H9 (cell line): ENCODE results near the gene ANKRD44. TPM values are rescaled to one million over a fixed set of nuclear protein-coding genes. Genes with fewer than 3 reads are reported as not detected.

Source experiments
- DNase-seq: peaks from one replicate; pipeline ENCODE4 v3.0.0-alpha.2; 2017
- H2AFZ ChIP-seq: one replicate; pipeline ENCODE4 v1.6.1; 2013; ENCODE audit warnings: mild to moderate bottlenecking, low read length, control low read depth, moderate library complexity
- H2AK5ac ChIP-seq: 2 replicates; pipeline ENCODE4 v1.6.1; 2013; ENCODE audit warnings: low read length, control low read depth, mixed read lengths; ENCODE audit not compliant: insufficient read length
- H2BK120ac ChIP-seq: one replicate; pipeline ENCODE4 v1.6.1; 2013; ENCODE audit warnings: low read depth, mild to moderate bottlenecking, low read length, control low read depth, inconsistent platforms; ENCODE audit not compliant: poor library complexity, severe bottlenecking
- H2BK12ac ChIP-seq: 2 replicates; pipeline ENCODE4 v1.6.1; 2013; ENCODE audit warnings: low read length, control low read depth, mixed read lengths, low read depth; ENCODE audit not compliant: insufficient read length
- H2BK15ac ChIP-seq: 2 replicates; pipeline ENCODE4 v1.6.1; 2013; ENCODE audit warnings: low read depth, low read length, control low read depth
- H2BK20ac ChIP-seq: one replicate; pipeline ENCODE4 v1.6.1; 2013; ENCODE audit warnings: low read depth, mild to moderate bottlenecking, low read length, control low read depth, inconsistent platforms; ENCODE audit not compliant: poor library complexity, severe bottlenecking
- H2BK5ac ChIP-seq: 2 replicates; pipeline ENCODE4 v1.6.1; 2013; ENCODE audit warnings: low read length, control low read depth, mixed read lengths; ENCODE audit not compliant: insufficient read length
- H3K14ac ChIP-seq: 2 replicates; pipeline ENCODE4 v1.6.1; 2013; ENCODE audit warnings: low read length, control low read depth; ENCODE audit not compliant: insufficient read depth
- H3K18ac ChIP-seq: 2 replicates; pipeline ENCODE4 v1.6.1; 2013; ENCODE audit warnings: low read depth, mild to moderate bottlenecking, mixed read lengths, low read length, control low read depth; ENCODE audit not compliant: insufficient read length
- H3K23ac ChIP-seq: 2 replicates; pipeline ENCODE4 v1.6.1; 2013; ENCODE audit warnings: low read length, control low read depth, mixed read lengths, low read depth; ENCODE audit not compliant: insufficient read length
- H3K23me2 ChIP-seq: 2 replicates; pipeline ENCODE4 v1.6.1; 2013; ENCODE audit warnings: low read depth, mild to moderate bottlenecking, mixed read lengths, low read length, control low read depth; ENCODE audit not compliant: insufficient read length, poor library complexity, severe bottlenecking
- H3K27ac ChIP-seq: 2 replicates; pipeline ENCODE4 v1.5.1; 2013; ENCODE audit warnings: low read length, control low read depth, mixed read lengths, low read depth; ENCODE audit not compliant: insufficient read length
- H3K27me3 ChIP-seq: 2 replicates; pipeline ENCODE4 v1.6.1; 2013; ENCODE audit warnings: low read length, control low read depth, inconsistent platforms; ENCODE audit not compliant: insufficient read depth
- H3K4ac ChIP-seq: 2 replicates; pipeline ENCODE4 v1.6.1; 2013; ENCODE audit warnings: low read depth, mild to moderate bottlenecking, control low read depth, inconsistent platforms, low read length, moderate library complexity
- H3K4me1 ChIP-seq: 2 replicates; pipeline ENCODE4 v1.6.1; 2013; ENCODE audit warnings: low read length, control low read depth, inconsistent platforms; ENCODE audit not compliant: insufficient read depth
- H3K4me2 ChIP-seq: 2 replicates; pipeline ENCODE4 v1.6.1; 2013; ENCODE audit warnings: low read length, control low read depth, mixed read lengths; ENCODE audit not compliant: insufficient read length, insufficient read depth
- H3K56ac ChIP-seq: 2 replicates; pipeline ENCODE4 v1.6.1; 2013; ENCODE audit warnings: low read depth, mild to moderate bottlenecking, mixed read lengths, low read length, control low read depth; ENCODE audit not compliant: insufficient read length
- H3K79me1 ChIP-seq: 2 replicates; pipeline ENCODE4 v1.6.1; 2013; ENCODE audit warnings: low read depth, mild to moderate bottlenecking, moderate library complexity, low read length, control low read depth, inconsistent platforms; ENCODE audit not compliant: insufficient read depth, poor library complexity, severe bottlenecking
- H3K79me2 ChIP-seq: 2 replicates; pipeline ENCODE4 v1.6.1; 2013; ENCODE audit warnings: low read length, control low read depth, inconsistent platforms; ENCODE audit not compliant: insufficient read depth
- H3K9ac ChIP-seq: 2 replicates; pipeline ENCODE4 v1.6.1; 2013; ENCODE audit warnings: low read length, control low read depth, mixed read lengths; ENCODE audit not compliant: insufficient read length; ENCODE audit errors: extremely low read depth
- H3K9me3 ChIP-seq: one replicate; pipeline ENCODE4 v1.6.1; 2013; ENCODE audit warnings: low read depth, low read length, inconsistent platforms; ENCODE audit not compliant: control insufficient read depth
- H3T11ph ChIP-seq: one replicate; pipeline ENCODE4 v1.6.1; 2013; ENCODE audit warnings: mild to moderate bottlenecking, low read length, control low read depth, inconsistent platforms
- H4K20me1 ChIP-seq: one replicate; pipeline ENCODE4 v1.6.1; 2013; ENCODE audit not compliant: control insufficient read depth, insufficient read length, insufficient read depth
- H4K5ac ChIP-seq: 2 replicates; pipeline ENCODE4 v1.6.1; 2013; ENCODE audit warnings: low read depth, mild to moderate bottlenecking, mixed read lengths, low read length, control low read depth; ENCODE audit not compliant: insufficient read length
- H4K8ac ChIP-seq: replicated peaks from 2 replicates; pipeline ENCODE4 v1.6.1; 2013; ENCODE audit warnings: low read length, control low read depth, mixed read lengths, low read depth; ENCODE audit not compliant: insufficient read length
- H4K91ac ChIP-seq: 2 replicates; pipeline ENCODE4 v1.6.1; 2013; ENCODE audit warnings: low read depth, mild to moderate bottlenecking, moderate library complexity, mixed read lengths, low read length, control low read depth; ENCODE audit not compliant: insufficient read length
- H3K27ac Mint-ChIP-seq, 3 experiments: 2 replicates in 2 of 3; 3 replicates in 1 of 3; pipeline ENCODE4 v1.8.0; 2020 to 2021; ENCODE audit warnings: mixed read lengths in 3 of 3, mild to moderate bottlenecking in 1 of 3, moderate library complexity in 1 of 3
- H3K27me3 Mint-ChIP-seq: 2 replicates; pipeline ENCODE4 v1.8.0; 2021; ENCODE audit warnings: low read depth, mild to moderate bottlenecking, moderate library complexity, mixed read lengths
- H3K36me3 Mint-ChIP-seq, 3 experiments: 2 replicates in 2 of 3; 3 replicates in 1 of 3; pipeline ENCODE4 v1.8.0; 2020 to 2021; ENCODE audit warnings: low read depth in 3 of 3, mixed read lengths in 3 of 3; ENCODE audit not compliant: insufficient read depth in 1 of 3
- H3K4me1 Mint-ChIP-seq, 2 experiments: 2 replicates each; pipeline ENCODE4 v1.8.0; 2020; ENCODE audit warnings: mixed read lengths in 2 of 2
- H3K4me3 Mint-ChIP-seq, 2 experiments: 2 replicates in 1 of 2; 3 replicates in 1 of 2; pipeline ENCODE4 v1.8.0; 2020 to 2021; ENCODE audit warnings: mild to moderate bottlenecking in 2 of 2, mixed read lengths in 2 of 2, moderate library complexity in 1 of 2
- H3K9me3 Mint-ChIP-seq, 2 experiments: 2 replicates in 1 of 2; 3 replicates in 1 of 2; pipeline ENCODE4 v1.8.0; 2020; ENCODE audit warnings: mild to moderate bottlenecking in 2 of 2, mixed read lengths in 2 of 2, moderate library complexity in 1 of 2
- WGBS: extraction: QIAGEN DNeasy Blood & Tissue Kit; methylation state at CpG from one replicate; pipeline ENCODE4 v1.1.7; 2013; ENCODE audit warnings: missing lambda C conversion rate, low lambda C conversion rate, mixed read lengths; ENCODE audit not compliant: insufficient read length; ENCODE audit errors: extremely low coverage; 5-methylcytosine and 5-hydroxymethylcytosine counted together
- total RNA-seq: library from RNA; stranded (reverse); gene quantifications from 2 replicates; pipeline ENCODE4 v1.2.1, GENCODE V29; 2021
- TF ChIP-seq, protein P1 (sequence below): fragments of 200-600 bp; sonication (generic); conservative IDR thresholded peaks from 3 replicates; pipeline ENCODE4 v1.8.0; 2021; ENCODE audit warnings: antibody characterized with exemption, mild to moderate bottlenecking

The ANKRD44 gene
- total RNA-seq, 1 experiment from 2014 or later, result 1.9 TPM

DNA sequence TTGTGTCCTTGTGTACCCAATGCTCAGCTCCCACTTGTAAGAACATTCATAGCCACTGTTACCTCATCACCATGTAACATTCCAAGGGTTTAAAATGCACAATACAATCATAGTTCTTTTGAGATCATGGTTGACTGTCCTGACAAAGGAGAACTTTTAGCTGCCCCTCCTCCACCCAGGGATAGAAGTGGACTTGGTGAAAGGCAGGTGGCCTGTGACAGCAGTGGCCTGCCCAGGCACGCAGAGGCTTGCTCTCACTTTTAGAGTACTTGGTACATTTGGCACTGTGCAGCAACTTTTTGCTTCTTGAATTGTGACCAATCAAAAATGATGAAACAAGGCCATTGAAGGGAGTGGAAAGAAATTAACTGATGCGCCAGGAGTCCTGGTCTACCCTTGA is 108.7 kb downstream of the ANKRD44 start:
- Histone ChIP-seq H4K20me1 (no peaks in the 10 kb centered on the region), H2BK15ac (no peak overlapping the region), H3K27ac (no peak overlapping the region), H2BK20ac (no peak overlapping the region), H3K79me2 (no peaks in the 10 kb centered on the region), H3K79me1 (no peaks in the 10 kb centered on the region), H3K9ac (no peak overlapping the region), H3K18ac (no peak overlapping the region), H3K27me3 (no peaks in the 10 kb centered on the region), H3K4ac (no peak overlapping the region), H3K23ac (no peak overlapping the region), H3K14ac (no peak overlapping the region), H4K8ac (no peak overlapping the region), H3K4me2 (no peak overlapping the region), H3K23me2 (no peaks in the 10 kb centered on the region), H2AFZ (no peak overlapping the region), H3K9me3 (no peaks in the 10 kb centered on the region), H2BK12ac (no peak overlapping the region), H3K56ac (no peak overlapping the region), H4K5ac (no peak overlapping the region), H2BK5ac (no peak overlapping the region), H3T11ph (no peak overlapping the region), H2AK5ac (no peak overlapping the region), H3K4me1 (no peaks in the 10 kb centered on the region), H2BK120ac (no peak overlapping the region), H4K91ac (no peak overlapping the region)
- no peaks in the 10 kb centered on the region for H3K9me3 Mint-ChIP-seq
- TF ChIP-seq, protein P1, sequence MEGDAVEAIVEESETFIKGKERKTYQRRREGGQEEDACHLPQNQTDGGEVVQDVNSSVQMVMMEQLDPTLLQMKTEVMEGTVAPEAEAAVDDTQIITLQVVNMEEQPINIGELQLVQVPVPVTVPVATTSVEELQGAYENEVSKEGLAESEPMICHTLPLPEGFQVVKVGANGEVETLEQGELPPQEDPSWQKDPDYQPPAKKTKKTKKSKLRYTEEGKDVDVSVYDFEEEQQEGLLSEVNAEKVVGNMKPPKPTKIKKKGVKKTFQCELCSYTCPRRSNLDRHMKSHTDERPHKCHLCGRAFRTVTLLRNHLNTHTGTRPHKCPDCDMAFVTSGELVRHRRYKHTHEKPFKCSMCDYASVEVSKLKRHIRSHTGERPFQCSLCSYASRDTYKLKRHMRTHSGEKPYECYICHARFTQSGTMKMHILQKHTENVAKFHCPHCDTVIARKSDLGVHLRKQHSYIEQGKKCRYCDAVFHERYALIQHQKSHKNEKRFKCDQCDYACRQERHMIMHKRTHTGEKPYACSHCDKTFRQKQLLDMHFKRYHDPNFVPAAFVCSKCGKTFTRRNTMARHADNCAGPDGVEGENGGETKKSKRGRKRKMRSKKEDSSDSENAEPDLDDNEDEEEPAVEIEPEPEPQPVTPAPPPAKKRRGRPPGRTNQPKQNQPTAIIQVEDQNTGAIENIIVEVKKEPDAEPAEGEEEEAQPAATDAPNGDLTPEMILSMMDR, result no peak
- no peaks in the 10 kb centered on the region for H3K36me3 Mint-ChIP-seq
- no CpG with 5 or more reads among the region's 2 CpGs for WGBS
- H3K27me3 Mint-ChIP-seq, result no peaks in the 10 kb centered on the region
- no peak overlapping the region for H3K4me3 Mint-ChIP-seq
- no peak overlapping the region for H3K27ac Mint-ChIP-seq
- no peak for DNase-seq
- peaks cover 0 to 12% of the 10 kb centered on the region in 2 experiments; a peak in 2 of 4 replicates for H3K4me1 Mint-ChIP-seq
